LNCaP clone FGC (cell line): ENCODE results near the gene VGLL4.

ENCODE experiments used
- DNase-seq: peaks from one replicate; pipeline ENCODE4 v3.0.0-alpha.2; 2011; ENCODE audit warnings: low read depth
- H3K4me3 ChIP-seq: 2 replicates; pipeline ENCODE4 v1.5.1; 2011; ENCODE audit warnings: mild to moderate bottlenecking, low read depth, low read length, control low read depth
- TF ChIP-seq, protein P1 (sequence below): IDR thresholded peaks from 2 replicates; pipeline ENCODE4 v1.5.1; 2012; ENCODE audit warnings: mild to moderate bottlenecking; ENCODE audit not compliant: control insufficient read depth, insufficient read depth; ENCODE audit errors: extremely low read depth

Gene VGLL4

DNA sequence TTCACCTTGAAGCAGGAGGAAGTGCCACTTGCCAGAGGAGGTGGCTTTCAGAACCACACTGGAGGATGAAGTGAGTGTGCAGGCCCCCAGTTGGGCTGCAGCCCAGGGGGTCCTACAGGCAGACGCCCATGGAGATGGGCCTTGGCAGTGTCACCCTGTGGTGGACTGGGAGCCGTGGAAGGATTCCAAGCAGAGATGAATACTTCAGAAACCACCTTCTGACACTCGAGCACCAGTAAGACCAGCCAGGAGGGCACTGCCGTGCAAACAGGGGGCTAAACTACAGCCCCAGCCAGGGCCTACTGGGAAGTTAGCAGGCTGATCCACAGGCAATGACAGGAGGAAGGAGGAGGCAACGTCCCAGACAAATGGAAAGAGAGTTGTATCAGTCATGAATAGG lies 55.4 kb downstream of the VGLL4 start:
- TF ChIP-seq, protein P1, sequence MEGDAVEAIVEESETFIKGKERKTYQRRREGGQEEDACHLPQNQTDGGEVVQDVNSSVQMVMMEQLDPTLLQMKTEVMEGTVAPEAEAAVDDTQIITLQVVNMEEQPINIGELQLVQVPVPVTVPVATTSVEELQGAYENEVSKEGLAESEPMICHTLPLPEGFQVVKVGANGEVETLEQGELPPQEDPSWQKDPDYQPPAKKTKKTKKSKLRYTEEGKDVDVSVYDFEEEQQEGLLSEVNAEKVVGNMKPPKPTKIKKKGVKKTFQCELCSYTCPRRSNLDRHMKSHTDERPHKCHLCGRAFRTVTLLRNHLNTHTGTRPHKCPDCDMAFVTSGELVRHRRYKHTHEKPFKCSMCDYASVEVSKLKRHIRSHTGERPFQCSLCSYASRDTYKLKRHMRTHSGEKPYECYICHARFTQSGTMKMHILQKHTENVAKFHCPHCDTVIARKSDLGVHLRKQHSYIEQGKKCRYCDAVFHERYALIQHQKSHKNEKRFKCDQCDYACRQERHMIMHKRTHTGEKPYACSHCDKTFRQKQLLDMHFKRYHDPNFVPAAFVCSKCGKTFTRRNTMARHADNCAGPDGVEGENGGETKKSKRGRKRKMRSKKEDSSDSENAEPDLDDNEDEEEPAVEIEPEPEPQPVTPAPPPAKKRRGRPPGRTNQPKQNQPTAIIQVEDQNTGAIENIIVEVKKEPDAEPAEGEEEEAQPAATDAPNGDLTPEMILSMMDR = no peak
- no peak overlapping the region for H3K4me3 ChIP-seq
- DNase-seq = no peak

DNA sequence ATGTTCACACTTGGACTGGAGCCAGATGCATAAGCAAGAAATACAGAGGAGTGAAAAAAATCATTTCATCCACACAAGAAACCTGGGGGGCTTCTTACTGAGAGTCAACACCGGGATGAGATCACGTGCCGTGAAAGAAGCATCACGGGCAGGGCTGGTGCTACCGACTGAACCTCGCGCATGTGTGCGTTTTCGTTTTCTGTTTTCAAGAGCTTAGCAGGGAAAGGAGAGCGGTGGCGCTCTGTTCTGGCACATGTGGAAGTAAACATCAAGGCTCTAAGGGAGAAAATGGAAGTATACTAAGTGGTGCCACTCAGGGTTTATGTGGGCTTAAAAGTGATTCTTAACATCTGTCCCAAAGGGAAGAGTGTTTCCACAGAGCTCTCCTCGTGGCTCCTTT lies 55.9 kb downstream of the VGLL4 start:
- DNase-seq = no peak
- TF ChIP-seq, protein P1 = no peak
- H3K4me3 ChIP-seq = no peak overlapping the region

DNA sequence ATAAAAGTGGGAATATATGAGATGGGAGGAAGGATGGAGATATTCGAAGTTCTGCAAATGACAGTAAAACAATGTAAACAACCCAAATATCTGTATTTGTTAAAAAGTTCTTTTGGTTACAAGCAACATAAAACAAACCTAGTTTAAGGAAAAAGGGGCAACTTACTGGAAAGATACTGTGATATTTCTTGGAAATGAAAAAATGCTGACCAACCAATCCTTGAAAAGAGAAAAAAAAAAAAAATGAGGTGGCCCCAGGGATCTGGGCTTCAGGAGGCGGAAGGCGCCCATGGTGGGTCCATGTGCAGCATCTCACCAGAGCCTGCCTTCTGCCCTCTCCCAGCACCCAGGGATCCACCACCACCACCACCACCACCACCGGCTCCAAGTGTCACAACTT lies 59.1 kb downstream of the VGLL4 start:
- TF ChIP-seq, protein P1 = no peak
- DNase-seq = no peak
- H3K4me3 ChIP-seq = no peak overlapping the region

DNA sequence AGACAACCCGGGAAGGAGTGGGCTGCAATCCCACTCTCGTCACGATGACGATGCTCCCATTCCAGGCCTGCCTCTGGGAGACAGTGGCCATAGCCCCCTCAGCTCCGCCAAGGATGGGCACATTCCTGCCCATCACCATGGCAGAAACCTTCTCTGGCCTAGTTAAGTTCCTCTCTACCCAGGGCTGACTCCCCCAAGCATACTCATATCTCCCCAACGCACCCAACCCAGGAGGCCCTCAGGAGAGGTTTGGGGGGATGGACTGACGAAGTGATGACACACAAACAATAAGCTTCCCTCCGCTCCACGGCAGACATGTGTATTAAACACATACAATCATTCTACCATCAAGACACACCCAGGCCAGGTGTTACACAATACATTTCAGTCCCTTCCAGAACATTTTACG lies 60.1 kb downstream of the VGLL4 start:
- TF ChIP-seq, protein P1 = no peak
- no peak overlapping the region for H3K4me3 ChIP-seq
- no peak for DNase-seq

DNA sequence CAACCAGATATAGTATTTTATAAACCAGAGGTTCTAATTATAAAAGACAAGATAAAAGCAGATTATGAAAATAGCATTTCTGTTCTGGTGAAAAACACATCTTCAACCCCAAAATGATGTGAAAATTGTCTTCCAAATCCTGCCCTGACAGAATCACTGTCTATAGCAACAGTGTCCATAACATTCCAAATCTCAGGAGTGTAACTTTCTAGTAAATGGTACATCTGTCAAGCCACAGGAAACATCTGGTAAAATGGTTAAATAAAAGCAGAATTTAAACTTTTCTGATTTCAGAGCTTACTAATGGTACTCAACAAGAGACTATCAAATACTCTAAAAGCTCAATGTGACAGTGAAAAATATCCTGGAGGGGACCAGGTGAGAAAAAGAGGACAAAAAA lies 60.5 kb downstream of the VGLL4 start:
- H3K4me3 ChIP-seq = no peak overlapping the region
- TF ChIP-seq, protein P1 = no peak
- DNase-seq = no peak

DNA sequence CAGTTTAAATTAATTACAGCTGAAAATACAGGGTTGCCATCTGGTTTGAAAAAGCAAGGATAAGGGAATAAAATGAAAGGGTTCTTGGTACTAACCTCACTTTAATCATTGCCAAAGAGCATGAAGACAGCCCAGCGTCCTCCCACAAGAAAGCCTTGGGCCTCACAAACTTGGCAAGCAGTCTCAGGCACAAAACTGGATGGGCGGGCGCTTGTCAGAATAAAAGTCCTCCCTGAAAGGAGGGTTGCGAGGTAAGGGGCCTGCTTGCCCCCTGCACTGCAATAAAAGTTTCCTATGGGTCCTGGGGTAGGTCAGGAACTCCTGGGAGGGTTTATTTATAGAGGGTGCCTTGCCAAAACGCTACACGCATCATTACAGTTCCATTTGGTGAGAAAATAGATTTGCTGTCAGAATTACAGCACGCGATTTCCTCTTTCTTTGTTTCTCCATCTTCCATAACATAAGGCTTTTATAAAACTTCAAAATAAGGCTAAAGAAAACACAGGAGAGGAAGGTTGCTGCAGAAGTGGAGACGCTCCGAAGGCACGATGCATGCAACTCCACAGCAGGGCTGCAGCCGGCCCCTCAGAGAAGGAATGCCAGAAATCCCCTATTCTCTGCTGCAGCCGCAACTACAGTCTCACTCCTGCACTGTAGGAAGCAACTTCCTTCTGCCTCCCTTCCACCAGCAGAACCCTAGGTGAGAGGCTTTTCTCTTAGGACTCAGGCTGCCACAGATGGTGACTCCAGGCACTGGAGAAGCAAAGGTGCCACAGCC lies 61.3 kb downstream of the VGLL4 start:
- peak overlapping the region; percentile 37 for H3K4me3 ChIP-seq
- no peak for DNase-seq
- TF ChIP-seq, protein P1 = no peak
